Subcutaneous adipose tissue (tissue), 4 donors: ENCODE measurements around the gene PLA2R1. TPM values are rescaled to one million over a fixed set of nuclear protein-coding genes. Genes with fewer than 3 reads are reported as not detected.

Source experiments
- total RNA-seq, 4 donors: library from RNA; depleted of rRNA; stranded (reverse); fragments of >200 nt; gene quantifications; one replicate each; pipeline ENCODE4 v1.1.0, GENCODE V29; 2016
- TF ChIP-seq, protein P1 (sequence below): fragments of 450-650 bp; IDR thresholded peaks from one replicate; pipeline ENCODE4 v1.5.1; 2016; ENCODE audit warnings: low read depth, mild to moderate bottlenecking, control low read depth, antibody characterized with exemption, moderate library complexity

Gene PLA2R1
- total RNA-seq, 4 donors from 2014 or later: 13.2 to 24.4 (median 19.1) TPM

DNA sequence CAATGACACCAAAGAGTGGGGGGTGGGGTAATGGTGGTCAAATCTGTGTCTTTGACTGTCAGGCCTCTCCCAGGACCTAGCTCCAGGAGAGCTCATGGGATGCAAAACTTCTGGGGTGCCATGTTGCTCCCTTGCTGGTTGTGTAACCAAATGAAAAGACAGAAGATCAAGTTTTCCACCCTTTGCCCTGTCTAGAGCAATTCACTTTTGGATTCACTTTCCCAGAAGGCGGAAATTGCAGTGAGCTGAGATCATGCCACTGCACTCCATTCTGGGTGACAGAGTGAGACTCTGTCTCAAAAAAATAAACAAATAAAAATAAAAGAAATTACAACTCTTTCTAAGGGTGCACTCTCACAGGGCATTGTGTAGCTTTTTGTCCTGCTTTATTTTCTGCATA, 34.9 kb upstream of the PLA2R1 start:
- TF ChIP-seq, protein P1, sequence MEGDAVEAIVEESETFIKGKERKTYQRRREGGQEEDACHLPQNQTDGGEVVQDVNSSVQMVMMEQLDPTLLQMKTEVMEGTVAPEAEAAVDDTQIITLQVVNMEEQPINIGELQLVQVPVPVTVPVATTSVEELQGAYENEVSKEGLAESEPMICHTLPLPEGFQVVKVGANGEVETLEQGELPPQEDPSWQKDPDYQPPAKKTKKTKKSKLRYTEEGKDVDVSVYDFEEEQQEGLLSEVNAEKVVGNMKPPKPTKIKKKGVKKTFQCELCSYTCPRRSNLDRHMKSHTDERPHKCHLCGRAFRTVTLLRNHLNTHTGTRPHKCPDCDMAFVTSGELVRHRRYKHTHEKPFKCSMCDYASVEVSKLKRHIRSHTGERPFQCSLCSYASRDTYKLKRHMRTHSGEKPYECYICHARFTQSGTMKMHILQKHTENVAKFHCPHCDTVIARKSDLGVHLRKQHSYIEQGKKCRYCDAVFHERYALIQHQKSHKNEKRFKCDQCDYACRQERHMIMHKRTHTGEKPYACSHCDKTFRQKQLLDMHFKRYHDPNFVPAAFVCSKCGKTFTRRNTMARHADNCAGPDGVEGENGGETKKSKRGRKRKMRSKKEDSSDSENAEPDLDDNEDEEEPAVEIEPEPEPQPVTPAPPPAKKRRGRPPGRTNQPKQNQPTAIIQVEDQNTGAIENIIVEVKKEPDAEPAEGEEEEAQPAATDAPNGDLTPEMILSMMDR: no peak

DNA sequence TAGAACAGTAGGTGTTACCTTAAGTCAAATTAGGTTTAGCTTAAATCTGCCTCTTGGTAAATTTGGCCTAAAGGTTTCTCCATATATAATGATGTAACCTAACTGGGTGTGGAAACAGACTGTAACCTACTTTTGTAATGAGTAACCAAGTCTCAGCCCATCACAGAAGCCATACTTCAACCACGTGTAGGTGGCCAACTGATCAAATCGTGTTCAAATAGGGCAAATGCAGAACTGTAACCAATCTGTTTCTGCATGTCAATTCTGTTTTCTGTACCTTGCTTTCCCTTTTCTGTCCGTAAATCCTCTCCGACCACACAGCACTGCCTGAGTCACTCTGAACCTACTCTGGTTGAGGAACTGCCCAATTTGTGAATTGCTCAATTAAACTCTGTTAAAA, 34.0 kb upstream of the PLA2R1 start:
- TF ChIP-seq, protein P1: no peak

DNA sequence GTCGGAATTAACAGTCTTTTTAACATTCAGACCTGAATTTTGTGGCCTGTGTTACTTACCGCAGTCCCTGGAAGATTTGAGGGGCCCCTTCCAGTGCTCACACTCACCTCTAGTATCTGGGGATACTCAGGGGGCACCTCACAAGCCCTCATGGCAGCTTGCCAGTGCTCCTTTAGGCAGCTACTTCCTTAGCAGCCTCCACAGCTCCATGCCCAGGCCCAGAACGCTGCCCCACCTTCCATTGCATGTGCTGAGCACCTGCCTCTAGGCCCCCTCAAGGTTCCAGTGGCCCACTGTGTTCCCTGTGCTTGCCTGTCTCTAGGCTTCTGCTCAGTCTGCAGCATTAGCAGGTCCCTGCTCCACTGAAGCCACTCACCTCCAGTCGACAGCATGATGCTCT, 30.0 kb upstream of the PLA2R1 start:
- TF ChIP-seq, protein P1: no peak

DNA sequence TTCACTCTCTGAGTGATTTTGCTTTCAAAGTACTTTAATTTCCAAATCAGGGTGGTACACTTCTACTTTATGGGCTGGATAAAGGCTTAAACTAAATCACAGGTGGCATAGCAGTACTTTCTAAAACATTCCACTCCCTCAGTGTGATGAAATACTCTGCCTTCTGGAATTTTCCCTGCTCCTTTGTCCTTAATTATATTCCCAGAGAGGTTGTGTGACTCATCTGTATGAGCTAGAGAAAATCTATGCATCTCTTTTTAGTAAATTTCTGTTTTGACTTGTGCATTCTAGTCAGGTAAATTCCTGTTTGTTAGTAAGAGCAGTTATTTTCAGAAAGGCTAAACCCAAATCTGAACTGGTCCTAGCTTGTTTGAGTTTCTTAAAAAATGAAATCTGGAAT, 29.0 kb upstream of the PLA2R1 start:
- TF ChIP-seq, protein P1: no peak

DNA sequence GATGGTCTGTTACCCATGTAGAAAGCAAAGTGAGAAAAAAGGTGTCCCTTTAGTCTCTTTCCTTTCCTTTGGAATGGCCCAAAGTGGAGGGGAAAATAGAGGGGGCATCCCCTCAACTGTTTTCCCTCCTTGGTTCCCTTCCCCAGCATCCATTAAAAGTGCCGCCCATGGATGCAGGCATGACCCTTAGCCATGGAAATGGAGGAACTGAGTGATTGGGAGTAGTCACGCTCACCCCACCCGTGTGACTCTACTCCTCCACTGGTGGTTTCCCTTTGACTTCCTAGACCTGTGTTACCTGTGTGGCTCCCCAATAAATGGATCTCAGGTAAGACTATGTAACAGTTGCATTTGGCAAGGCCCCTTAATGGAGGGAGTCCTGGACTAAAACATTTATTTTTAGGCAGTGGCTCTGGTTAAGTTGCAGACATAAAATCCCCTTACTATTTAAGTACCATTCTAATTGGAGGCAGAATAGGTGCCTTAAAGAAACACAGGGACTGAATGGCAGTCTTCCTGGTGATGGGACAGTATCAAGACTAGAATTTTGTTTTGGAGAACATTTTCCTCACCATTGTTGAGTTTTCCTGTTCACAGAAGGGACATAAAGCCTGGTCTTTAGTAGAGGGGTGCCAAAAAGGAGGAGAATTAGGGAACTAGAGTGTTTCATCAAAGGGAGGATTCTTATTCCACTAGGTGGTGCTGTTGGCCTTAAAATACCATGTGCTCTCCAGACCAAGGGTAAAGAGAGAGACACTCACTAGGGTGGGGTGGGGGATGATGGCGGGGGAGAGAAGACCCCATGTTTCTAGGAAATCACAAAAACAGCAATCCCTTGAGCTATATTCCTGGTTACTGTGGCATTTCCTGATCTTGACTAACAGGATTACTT, 25.7 kb upstream of the PLA2R1 start:
- TF ChIP-seq, protein P1: no peak

DNA sequence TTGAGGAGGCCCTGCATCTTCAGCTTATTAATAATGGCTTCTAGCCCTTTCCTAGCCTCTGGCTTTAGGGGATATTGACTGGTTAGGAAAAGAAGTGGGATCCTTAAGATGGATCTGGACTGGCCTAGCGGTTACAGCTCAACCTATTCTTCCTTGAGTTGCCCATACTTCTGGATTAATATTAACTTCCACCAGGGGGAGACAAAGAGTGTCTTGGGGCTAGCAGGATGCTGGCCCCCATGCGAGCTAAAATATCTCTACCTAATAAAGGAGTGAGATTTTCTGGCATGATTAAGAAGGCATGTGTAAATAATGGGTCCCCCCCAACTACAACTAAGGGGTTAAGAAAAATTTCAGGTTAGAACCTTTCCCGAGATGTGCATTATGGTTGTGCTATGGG, 23.2 kb upstream of the PLA2R1 start:
- TF ChIP-seq, protein P1: no peak

DNA sequence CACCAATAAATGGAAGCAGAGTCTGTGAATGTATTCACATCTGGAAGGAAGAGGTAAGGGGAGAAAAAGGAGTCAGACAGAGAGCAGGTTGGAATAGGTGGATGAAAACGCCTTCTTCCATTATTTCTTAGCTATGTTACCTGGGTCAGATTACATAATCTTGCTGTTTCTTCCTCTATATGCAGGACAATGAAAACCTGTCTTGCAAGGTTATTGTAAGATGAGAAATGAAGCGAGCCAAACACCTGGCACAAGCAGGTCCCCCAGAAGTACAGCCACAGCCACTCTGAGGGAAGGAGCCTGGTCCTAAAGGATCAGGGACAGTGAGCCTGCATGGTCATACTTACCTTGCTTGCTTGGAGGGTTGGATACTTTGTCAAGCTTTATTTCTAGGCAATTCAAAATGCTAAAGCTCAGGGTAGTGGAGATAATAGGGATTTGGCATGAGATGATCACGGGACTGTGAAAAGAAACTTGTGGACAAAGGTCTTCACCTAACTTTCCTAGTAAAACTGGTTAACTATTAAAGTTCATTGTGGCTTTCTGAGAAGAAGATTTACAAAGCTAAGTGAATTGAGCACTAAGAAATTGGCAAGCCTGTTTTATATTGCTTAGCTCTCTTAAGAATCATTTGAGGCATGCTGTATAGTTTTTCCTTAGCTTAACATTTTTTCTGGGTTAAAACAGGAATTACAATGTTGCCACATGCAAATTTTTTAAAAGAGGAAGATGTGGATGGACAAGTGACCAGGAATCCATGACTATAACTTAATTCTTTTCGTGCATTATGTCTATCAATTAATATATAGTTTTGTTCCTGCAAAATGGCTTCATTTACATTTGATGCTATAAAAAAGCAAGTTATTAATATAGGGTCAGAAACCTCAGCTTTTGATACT, 15.7 kb upstream of the PLA2R1 start:
- TF ChIP-seq, protein P1: no peak
